NCI-H226 (cell line): Measurements from ENCODE around the gene CPNE6.

Source experiments
- DNase-seq: peaks from one replicate; pipeline ENCODE4 v3.0.0-alpha.2; 2015

The CPNE6 gene

DNA sequence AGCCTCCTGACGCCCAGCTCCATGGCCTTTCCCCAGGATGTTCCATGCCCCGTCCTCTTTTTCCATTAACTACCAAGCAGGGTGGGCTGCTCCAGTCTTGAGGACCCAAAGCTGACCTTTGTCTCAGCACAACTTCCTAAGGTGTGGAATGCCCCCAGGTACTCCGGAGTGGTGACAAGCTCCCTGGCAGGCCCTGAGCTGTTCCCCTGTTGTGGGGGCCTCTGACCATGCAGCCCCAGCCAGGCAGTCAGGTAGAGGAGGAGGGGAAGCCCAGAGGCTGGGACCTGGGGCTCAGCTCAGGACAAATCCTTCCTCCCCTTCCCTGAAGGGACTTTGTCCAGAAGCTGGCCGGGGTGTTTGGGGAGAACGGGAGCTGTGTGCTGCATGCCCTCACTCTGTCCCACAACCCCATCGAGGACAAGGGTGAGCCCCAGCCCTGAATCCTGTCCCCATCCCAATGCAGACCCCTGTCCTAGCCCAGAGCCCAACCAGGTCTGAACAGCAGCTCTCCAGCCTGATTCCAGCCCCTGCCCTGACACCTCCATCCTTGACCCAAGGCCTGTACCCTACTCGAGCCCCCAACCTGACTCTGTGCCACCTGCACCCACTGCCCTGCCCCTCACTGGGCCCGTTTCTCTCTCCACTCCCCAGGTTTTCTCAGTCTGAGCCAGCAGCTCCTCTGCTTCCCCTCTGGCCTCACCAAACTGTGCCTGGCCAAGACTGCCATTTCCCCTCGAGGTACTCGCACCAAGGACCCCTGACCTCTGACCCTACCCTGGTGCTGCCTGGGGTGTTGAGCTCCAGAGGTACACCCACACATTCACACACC lies 15.2 kb upstream of the CPNE6 start:
- no peak for DNase-seq

DNA sequence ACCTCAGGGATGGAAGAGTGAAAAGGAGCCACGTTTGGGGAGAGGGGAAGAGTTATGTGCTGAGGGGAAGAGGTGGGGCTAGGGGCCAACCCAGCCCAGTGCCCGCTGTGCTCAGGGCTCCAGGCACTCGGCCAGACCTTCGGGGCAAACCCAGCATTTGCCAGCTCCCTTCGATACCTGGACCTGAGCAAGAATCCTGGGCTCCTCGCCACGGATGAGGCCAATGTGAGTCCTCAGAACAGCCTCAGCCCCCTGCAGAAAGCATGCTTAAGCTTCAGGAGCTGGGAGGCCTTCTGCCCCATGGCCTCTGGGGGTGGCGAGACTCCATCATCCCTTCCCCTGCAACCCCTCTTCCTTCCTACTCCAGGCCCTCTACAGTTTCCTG lies 14.6 kb upstream of the CPNE6 start:
- DNase-seq: no peak

DNA sequence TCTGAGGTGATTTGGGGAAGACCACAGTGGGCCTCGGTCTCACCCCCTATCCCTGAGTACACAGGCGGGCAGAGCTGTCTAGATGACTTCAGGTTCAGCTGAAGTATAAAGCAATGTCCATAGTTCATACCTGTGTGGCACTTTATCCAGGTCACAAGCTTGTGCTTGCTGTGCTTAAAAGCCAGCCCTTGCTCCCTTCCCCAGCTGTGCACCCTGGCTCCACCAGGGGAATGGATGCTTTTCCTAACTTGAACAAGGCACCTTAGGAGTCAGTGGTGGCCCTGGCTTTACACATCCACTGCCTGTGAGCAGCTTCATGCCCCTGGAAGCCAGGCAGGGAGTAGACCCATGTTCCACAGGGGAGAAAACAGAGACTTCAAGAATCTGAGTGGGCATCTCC lies 14.1 kb upstream of the CPNE6 start:
- DNase-seq: no peak

DNA sequence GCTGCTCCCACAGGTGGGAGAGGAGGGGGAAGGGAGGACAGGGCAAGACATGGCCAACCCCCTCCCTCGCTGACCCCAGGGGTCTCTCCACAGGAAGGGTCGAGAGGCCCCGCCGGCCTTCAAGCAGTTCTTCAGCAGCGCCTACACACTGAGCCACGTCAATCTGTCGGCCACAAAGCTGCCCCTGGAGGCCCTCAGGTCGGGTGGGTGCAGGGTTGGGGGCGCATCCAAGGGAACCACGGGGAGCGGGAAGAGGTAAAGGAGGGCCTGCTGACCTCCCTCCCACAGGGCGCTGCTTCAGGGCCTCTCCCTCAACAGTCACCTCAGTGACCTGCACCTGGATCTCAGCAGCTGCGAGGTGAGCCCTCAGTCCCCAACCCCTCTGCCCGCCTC lies 13.5 kb upstream of the CPNE6 start:
- DNase-seq: no peak

DNA sequence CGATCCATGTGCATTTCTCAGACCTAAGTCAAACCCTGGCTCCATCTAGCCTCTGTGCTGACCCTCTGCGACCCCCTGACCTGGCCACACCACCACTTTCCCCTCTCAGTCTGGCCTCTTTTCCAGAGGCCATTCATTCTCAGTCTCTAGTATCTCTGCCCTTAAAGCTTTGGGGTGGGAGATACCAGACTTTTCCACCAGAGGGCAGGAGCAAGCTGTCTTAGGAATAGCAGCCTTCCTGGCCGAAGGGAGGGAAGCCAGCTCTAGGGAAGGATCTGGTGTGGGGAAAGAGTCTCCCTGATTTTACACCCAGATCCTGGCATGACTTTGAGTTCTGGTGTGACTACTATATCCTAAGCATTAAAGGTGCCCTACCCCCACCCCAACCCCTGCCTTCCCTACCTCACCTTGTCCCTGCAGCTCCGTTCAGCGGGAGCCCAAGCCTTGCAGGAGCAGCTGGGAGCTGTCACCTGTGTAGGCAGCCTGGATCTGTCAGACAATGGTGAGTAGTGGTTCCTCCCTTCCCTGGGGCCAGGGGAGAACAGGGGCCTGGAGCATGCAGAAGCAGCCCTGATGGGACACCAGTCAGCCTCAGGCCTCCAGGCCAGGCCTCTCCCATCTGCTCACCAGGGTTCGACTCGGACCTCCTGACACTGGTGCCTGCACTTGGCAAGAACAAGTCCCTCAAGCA lies 13.0 kb upstream of the CPNE6 start:
- peak; percentile 39 for DNase-seq

DNA sequence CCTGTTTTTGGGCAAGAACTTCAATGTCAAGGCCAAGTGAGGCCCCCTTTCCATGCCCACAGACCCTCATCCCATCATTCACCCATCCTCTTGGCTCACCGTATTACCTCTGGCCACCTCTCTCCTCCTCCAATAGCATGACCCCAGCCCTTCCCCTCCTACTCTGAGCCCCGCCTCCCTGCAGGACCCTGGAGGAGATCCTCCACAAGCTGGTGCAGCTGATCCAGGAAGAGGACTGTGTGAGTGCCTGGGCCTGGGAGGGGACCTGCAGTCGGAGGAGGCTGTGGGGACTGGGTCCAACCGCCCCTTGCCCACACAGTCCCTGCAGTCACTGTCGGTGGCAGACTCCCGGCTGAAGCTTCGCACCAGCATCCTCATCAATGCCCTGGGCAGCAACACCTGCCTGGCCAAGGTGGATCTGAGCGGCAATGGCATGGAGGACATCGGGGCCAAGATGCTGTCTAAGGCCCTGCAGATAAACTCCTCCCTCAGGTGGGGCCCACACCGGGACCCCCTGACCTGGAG lies 12.3 kb upstream of the CPNE6 start:
- DNase-seq: no peak

DNA sequence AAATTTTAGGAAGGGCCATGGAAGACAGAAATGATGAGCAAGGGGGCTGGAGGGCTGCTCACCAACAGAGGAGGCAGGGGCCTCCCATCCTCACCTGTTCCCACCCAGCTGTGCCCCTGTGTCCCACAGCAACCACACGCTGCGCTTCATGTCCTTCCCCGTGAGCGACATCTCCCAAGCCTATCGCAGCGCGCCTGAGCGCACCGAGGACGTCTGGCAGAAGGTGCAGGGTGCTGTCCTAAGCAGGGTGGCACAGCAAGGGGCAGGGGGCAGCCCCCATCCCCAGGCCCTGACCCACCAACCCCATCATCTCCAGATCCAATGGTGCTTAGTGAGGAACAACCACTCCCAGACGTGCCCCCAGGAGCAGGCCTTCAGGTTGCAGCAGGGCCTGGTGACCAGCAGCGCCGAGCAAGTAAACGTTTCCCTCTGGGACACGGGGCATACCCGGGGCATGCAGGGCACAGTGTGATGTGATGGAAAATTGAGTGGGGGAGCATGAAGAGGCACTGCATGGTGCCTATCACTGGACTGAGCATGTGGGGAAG lies 11.4 kb upstream of the CPNE6 start:
- no peak for DNase-seq

DNA sequence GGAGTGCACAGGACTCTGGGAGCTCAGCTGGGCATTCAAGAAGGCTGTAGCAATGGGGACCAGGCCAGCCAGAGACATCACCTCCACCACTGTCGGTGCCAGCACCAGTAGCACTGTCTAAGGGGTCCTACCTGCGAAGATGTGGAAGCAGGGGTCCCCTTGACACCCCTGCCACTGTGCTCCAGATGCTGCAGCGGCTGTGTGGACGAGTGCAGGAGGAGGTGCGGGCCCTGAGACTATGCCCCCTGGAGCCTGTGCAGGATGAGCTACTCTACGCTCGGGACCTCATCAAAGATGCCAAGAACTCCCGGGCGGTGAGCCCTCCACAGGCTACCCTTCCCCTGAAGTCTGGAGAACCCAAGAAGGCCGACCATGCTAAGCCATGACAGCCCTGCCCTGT lies 10.9 kb upstream of the CPNE6 start:
- DNase-seq: no peak

DNA sequence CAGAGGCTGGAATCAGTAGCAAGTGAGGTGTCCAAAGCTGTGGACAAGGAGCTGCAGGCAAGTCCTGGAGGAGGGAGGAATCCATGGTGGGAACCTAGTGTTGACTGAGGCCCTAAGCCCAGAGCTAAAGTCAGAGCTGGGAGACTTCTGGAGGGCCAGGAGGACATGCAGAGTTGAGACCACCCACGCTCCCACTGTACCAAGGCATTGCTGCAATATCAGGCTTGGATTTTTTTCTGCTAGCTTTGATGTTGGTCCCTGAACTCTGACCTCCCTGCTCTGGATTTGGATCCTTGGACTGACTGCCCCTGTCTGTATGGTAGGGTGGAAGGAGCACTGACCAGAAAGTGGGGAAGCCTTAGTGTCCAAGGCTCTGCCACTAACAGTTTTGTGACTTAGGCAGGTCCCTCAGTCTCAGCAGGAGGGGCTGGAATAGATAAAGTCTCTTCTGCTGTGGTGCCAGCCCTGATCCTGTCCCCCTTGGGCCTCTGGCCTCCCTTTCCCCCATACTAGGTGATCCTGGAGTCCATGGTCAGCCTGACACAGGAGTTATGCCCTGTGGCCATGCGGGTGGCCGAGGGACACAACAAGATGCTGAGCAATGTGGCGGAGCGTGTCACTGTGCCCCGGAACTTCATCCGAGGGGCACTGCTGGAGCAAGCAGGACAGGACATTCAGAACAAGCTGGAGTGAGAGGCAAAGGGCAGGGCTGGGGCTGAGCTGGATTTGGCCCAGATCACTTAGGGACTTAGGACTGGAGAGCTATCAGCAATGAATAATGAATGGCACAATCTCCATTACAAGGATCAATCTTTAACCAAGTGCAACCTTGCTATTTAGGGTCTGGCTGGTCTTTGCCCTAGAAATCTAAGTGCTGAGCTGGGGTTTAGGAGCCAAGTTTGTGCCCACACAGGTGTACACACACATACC lies 10.1 kb upstream of the CPNE6 start:
- DNase-seq: no peak

DNA sequence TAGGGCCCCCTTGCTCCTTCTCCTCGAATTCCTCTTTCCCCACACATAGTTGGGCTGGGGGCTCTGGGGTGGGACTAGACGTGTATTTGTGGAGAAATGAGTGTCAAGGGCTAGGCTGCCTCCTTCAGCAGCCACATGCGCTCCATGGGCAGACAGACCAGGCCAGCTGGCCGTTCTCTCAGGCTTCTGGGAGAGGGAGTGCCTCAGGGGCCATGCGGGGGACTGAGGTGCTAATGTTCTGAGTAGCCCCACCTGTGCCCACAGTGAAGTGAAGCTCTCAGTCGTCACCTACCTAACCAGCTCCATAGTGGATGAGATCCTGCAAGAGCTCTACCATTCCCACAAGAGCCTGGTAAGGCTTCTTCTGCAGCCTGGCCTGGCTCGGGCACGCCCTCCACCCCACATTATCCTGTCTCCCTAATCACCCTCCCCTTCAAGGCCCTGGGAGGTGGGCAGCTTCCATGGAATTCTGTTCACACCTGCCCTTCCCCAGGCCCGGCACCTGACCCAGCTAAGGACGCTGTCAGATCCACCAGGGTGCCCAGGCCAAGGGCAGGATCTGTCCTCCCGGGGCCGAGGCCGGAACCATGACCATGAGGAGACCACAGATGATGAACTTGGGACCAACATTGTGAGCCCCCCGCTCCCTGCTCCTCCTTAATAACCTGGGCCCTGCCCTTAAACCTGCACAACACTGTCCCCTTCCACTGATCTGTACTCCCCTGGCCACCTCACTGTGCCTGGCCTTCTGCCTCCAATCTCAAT lies 9.0 kb upstream of the CPNE6 start:
- DNase-seq: no peak

DNA sequence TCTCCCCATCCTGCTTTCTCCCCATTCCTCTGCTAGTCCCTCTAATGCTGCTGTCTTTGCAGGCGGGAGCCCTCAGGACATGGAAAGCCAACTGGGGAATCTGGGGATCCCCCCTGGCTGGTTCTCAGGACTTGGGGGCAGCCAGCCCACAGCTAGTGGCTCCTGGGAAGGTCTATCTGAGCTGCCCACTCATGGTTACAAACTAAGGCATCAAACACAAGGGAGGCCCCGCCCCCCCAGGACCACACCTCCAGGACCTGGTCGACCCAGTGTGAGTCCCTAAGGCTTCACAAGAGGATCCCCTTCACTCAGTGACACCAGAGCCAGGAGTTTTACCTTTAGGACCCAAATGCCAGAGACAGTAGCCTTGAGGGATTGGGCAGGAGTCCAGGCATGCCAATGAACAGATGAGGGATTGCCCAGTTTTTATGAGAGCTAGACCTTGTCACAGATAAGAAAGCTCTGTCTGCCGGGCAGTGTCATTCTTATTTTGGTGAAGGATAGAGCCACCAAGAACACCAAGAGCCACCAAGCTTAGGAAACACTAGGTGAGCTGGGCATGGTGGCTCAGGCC lies 8.0 kb upstream of the CPNE6 start:
- no peak for DNase-seq

DNA sequence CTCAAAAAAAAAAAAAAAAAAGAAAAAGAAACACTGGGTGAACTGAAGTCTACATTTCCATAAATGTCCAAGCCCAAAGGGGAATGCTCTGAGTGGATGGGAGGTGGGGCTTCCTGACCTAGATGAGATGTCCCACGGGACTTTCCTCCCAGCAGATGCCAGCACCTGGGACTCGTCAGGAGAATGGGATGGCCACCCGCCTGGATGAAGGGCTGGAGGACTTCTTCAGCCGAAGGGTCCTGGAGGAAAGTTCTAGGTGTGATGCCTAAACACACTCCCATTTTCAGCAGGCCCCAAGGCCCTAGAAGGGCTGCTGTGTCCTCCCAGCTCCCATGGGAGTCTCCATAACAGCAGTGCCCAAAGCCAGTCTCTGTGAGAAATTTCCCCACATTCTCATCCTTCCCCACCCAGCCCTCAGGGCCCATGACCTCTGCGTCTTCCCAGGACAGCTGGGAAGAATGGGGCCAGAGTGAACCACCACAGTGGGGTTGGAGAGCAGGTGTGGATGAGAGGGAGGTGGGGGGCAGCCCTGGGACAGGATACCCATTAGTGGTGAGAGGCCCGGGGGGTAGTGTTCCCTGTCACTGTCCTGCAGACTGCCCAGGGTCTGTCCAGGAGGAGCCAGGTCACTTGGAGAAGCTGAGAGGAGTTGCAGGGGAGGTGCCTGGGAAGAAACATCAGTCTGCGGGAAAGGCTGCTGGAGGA lies 7.1 kb upstream of the CPNE6 start:
- DNase-seq: no peak

DNA sequence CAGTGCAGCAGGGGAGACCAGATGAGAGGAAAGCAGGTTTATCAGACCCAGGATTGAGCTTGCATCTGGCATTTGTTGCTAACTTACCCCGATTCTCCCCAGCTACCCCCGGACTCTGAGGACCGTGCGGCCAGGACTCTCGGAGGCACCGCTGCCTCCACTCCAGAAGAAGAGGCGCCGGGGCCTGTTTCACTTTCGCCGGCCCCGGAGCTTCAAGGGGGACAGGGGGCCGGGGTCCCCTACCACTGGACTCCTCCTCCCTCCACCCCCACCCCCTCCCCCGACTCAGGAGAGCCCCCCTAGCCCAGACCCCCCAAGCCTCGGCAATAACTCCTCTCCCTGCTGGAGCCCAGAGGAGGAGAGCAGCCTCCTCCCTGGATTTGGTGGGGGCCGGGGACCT lies 6.5 kb upstream of the CPNE6 start:
- no peak for DNase-seq

DNA sequence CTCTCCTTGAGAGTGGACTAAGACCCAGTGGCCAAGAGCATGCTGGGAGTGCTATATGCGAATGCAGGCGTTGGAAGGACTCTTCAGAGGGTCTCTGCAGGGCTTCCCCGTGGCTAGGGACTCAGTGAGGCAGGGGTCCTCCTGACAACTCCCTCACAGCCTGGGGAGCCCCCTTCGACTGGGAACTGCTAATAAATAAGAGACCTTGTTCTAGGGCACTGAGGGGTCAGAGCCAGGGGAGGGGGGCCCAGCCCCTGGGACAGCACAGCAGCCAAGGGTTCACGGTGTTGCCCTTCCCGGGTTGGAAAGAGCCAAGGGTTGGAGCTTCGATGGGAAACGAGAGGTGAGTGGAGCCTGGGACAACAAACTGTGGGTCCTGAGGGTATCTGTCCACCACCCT lies 6.0 kb upstream of the CPNE6 start:
- DNase-seq: no peak

DNA sequence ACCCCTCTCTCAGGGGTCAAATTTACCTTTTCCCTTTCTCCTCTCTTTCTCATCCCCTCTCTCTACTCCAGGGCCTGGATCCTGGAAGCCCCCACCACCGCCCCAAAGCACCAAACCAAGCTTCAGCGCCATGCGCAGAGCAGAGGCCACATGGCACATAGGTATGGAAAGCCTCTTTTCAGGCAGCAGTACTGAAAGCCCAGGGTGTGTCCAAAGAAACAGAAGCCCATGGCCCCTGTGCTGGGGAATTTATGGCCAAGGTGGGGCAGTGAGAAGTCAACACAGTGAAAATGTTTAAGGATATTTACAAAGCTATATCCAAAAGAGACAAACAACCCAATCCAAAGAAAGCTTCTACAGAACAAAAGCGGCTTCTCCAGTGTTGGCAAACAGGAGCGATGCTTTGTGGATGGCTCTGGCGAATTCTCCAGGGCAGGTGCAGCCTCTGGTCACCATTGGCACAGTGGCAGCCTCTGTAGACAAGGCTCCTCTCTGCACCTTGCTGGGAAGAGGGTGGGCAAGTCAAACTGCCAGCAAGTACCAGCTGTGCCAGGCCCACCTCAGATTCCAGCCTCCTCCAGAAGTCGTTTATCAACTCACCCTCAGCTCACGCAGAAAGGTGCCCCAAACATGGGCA lies 4.7 kb upstream of the CPNE6 start:
- no peak for DNase-seq

DNA sequence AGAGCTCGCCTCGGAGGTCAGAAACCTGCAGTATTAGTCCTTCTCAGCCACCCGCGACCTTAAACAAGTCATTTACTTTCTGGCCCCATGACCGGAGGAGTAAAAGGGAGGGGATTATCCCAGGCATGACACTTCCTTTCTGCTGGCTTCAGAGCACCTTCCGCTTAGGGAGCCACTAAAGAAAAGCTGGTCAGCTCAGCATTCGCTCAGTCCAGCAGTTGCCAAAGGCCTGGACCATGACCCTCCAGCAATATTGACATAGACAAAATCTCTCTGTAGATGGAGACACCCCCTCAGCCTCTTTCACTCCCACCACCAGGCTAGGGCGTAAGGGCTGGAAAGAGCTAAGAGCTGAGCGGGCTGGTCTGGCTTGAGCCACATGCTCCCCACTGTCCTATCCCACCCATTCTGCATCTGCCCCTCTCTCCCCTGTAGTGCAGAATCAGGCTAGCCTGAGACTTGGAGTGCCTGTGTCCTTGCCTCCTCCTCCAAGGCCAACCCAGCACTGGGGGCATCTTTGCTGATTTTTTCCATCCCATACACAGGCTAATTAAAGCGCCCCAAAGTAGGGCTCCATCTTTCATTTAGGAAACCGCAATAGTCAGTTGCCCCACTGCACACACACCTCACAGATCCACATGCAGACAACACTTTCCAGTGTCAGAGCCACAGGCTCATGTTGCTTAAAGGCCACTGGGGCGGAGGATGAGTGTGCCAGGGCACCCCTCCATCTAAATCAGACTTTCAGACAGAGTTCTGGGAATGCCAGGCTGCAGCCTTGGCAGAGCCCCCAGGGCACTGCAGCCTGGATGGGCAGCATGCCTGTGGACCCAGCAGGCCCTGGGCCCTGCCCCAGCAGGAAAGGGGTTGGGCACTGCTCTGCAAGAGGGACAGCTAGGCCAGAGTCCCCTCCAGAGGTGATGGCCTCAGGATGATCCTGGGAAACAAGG lies 4.0 kb upstream of the CPNE6 start:
- DNase-seq: no peak

DNA sequence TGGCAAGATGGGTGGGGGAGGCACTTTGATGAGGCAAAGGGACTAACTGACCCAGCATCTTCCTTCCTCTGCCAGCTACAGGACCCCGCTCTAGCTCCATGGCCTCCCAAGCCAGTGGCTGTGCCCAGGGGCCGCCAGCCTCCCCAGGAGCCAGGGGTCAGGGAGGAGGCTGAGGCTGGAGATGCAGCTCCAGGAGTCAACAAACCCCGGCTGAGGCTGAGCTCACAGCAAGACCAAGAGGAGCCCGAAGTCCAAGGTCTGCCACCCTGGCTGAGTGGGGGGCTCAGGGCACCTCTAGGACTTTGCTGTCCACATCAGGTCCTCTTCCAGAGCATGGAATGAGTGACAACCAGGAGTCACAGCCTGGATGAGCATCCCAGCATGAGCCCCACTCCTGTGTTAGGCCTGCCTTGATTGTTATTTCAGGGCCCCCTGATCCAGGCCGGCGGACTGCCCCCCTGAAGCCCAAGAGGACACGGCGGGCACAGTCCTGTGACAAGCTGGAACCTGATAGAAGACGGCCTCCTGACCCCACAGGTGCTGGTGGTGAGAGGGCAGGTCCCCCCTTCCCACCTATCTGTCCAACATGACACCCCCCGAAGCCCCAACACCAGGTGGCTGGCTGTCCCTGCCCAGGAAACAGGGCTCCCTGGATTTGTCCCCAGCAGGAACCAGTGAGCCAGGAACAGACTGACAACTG lies 2.5 kb upstream of the CPNE6 start:
- DNase-seq: no peak

DNA sequence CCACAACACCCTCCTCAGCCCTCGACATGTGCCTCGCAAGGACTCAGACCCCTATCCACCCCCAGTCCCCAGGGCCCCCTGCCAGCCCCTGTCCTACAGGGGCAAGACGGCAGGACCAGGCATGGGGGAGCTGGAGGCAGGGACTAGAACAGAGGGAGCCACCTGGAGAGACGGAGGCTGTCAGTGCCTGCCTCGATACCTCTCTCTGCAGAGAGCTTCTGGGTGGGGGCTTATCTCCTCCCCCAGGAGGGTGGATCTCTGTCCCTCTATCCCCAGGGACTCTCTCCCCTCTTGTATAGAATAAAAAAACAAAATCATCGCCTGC lies 2.0 kb upstream of the CPNE6 start:
- DNase-seq: no peak
